ENCODE results near the gene PLS1.

The PLS1 gene

GRCh38 chr3:142660383-142660782 is 64.2 kb downstream of the PLS1 start:
- no peak overlapping the region for H3K4me3 ChIP-seq (ENCODE audit: low read depth, low read length)
- no peaks in the 10 kb centered on the region for H3K27me3 ChIP-seq
- H3K4me1 ChIP-seq, result no peaks in the 10 kb centered on the region
- H3K9me3 ChIP-seq, result no peaks in the 10 kb centered on the region
- no peak for DNase-seq
- H3K36me3 ChIP-seq, result no peaks in the 10 kb centered on the region
- no peak for TF ChIP-seq CTCF (IDR thresholded peaks at IDR 0.05; ENCODE audit: low read depth, low read length)

GRCh38 chr3:142660893-142661292 is 64.7 kb downstream of the PLS1 start:
- no peak overlapping the region for H3K4me3 ChIP-seq (ENCODE audit: low read depth, low read length)
- no peak for DNase-seq
- H3K9me3 ChIP-seq, result no peaks in the 10 kb centered on the region
- no peak for TF ChIP-seq CTCF (IDR thresholded peaks at IDR 0.05; ENCODE audit: low read depth, low read length)
- no peaks in the 10 kb centered on the region for H3K27me3 ChIP-seq
- no peaks in the 10 kb centered on the region for H3K4me1 ChIP-seq
- H3K36me3 ChIP-seq, result no peaks in the 10 kb centered on the region

GRCh38 chr3:142663865-142664264 is 67.7 kb downstream of the PLS1 start:
- Histone ChIP-seq H3K36me3 (no peaks in the 10 kb centered on the region), H3K9me3 (no peaks in the 10 kb centered on the region), H3K4me1 (no peaks in the 10 kb centered on the region), H3K27me3 (no peaks in the 10 kb centered on the region), H3K4me3 (ENCODE audit: low read depth, low read length) (no peak overlapping the region)
- no peak for TF ChIP-seq CTCF (IDR thresholded peaks at IDR 0.05; ENCODE audit: low read depth, low read length)
- no peak for DNase-seq

GRCh38 chr3:142664311-142664710 is 68.1 kb downstream of the PLS1 start:
- no peak for DNase-seq
- no peak for TF ChIP-seq CTCF (IDR thresholded peaks at IDR 0.05; ENCODE audit: low read depth, low read length)
- Histone ChIP-seq H3K4me1 (no peaks in the 10 kb centered on the region), H3K4me3 (ENCODE audit: low read depth, low read length) (no peak overlapping the region), H3K27me3 (no peaks in the 10 kb centered on the region), H3K9me3 (no peaks in the 10 kb centered on the region), H3K36me3 (no peaks in the 10 kb centered on the region)

GRCh38 chr3:142664819-142665218 is 68.6 kb downstream of the PLS1 start:
- H3K36me3 ChIP-seq, result no peaks in the 10 kb centered on the region
- no peak for DNase-seq
- TF ChIP-seq CTCF (IDR thresholded peaks at IDR 0.05; ENCODE audit: low read depth, low read length), result no peak
- H3K27me3 ChIP-seq, result no peaks in the 10 kb centered on the region
- no peaks in the 10 kb centered on the region for H3K4me1 ChIP-seq
- H3K4me3 ChIP-seq (ENCODE audit: low read depth, low read length), result no peak overlapping the region
- no peaks in the 10 kb centered on the region for H3K9me3 ChIP-seq

- H3K4me1 ChIP-seq, result no peaks in the 10 kb centered on the region
- DNase-seq, result no peak
- no peak for TF ChIP-seq CTCF (IDR thresholded peaks at IDR 0.05; ENCODE audit: low read depth, low read length)
- H3K9me3 ChIP-seq, result no peaks in the 10 kb centered on the region
- no peak overlapping the region for H3K4me3 ChIP-seq (ENCODE audit: low read depth, low read length)
- H3K27me3 ChIP-seq, result no peaks in the 10 kb centered on the region
- no peaks in the 10 kb centered on the region; the same call in 1 of the 2 replicates for H3K36me3 ChIP-seq
Measured at GRCh38 chr3:142670120-142670519, 73.9 kb downstream of the PLS1 start.
